GM12878 (cell line): ENCODE results near the gene MTERF1.

Experiments
- EP300 ChIP-seq, 2 experiments: fragments of 150-350 bp in 1 of 2; IDR thresholded peaks; 2 replicates each; pipeline ENCODE4 v1.6.1; 2011 to 2012; ENCODE audit warnings: low read depth in 2 of 2, low read length in 2 of 2, borderline replicate concordance in 1 of 2, improper control_type of control experiment in 1 of 2, inconsistent platforms in 1 of 2; ENCODE audit not compliant: control insufficient read depth in 1 of 2
- EZH2 ChIP-seq: IDR thresholded peaks from 2 replicates; pipeline ENCODE4 v1.6.1; 2012; ENCODE audit warnings: low read depth, mild to moderate bottlenecking, control low read depth, inconsistent platforms, low read length, borderline replicate concordance; ENCODE audit not compliant: control insufficient read depth
- POLR2A ChIP-seq: IDR thresholded peaks from 2 replicates; pipeline ENCODE4 v1.6.1; 2011; ENCODE audit warnings: low read depth, mild to moderate bottlenecking, low read length
- POLR2AphosphoS5 ChIP-seq: IDR thresholded peaks from 2 replicates; pipeline ENCODE4 v1.6.1; 2011; ENCODE audit warnings: mild to moderate bottlenecking, low read length, inconsistent platforms
- SMAD1 ChIP-seq: fragments of 450-650 bp; IDR thresholded peaks from 2 replicates; pipeline ENCODE4 v1.6.1; 2018; ENCODE audit warnings: mild to moderate bottlenecking, low read depth; ENCODE audit not compliant: partially characterized antibody
- TF ChIP-seq, protein P1 (sequence below): IDR thresholded peaks from 2 replicates; pipeline ENCODE4 v1.6.1; 2011; ENCODE audit warnings: low read depth, mild to moderate bottlenecking, low read length, moderate library complexity, borderline replicate concordance; ENCODE audit errors: extremely low read depth
- TF ChIP-seq, protein P2 (sequence below): IDR thresholded peaks from 2 replicates; pipeline ENCODE4 v1.6.1; 2011; ENCODE audit warnings: low read depth, low read length, improper control_type of control experiment, borderline replicate concordance
- TF ChIP-seq, protein P3 (sequence below), 3 experiments: IDR thresholded peaks in 2 of 3; conservative IDR thresholded peaks in 1 of 3; 2 replicates each; pipeline ENCODE4 v1.5.1; 2011; ENCODE audit warnings: low read depth in 3 of 3, low read length in 3 of 3, mild to moderate bottlenecking in 3 of 3, control low read depth in 2 of 3, moderate library complexity in 2 of 3, inconsistent platforms in 1 of 3, mixed read lengths in 1 of 3; ENCODE audit not compliant: control insufficient read depth in 2 of 3, insufficient read depth in 1 of 3; ENCODE audit errors: extremely low read depth in 1 of 3

DNA sequence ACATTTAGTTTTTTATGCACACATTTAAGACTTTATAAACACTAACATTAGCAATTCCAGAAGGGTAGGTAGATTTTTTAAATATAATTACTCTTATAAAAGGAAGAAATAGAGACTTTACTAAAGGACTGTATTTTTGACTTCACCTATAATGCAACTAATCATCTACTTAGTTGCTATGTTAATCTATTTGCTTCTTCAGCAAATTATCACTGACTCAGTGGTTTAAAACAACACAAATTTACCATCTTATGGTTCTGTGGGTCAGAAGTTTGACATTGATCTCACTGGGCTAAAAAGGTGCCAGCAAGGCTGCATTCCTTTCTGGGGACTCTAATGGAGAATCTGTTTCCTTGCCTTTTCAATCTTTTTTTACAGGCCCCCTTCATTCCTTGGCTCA is 7.6 kb downstream of the MTERF1 start:
- no peak for TF ChIP-seq POLR2A
- no peak for TF ChIP-seq EP300 (IDR thresholded peaks at IDR 0.05; ENCODE audit: borderline replicate concordance in 1 of 2, control insufficient read depth in 1 of 2, low read depth in 2 of 2, low read length in 2 of 2)
- TF ChIP-seq, protein P1, sequence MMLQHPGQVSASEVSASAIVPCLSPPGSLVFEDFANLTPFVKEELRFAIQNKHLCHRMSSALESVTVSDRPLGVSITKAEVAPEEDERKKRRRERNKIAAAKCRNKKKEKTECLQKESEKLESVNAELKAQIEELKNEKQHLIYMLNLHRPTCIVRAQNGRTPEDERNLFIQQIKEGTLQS, result no peak
- no peak for TF ChIP-seq SMAD1
- TF ChIP-seq EZH2, result no peak
- TF ChIP-seq, protein P2, sequence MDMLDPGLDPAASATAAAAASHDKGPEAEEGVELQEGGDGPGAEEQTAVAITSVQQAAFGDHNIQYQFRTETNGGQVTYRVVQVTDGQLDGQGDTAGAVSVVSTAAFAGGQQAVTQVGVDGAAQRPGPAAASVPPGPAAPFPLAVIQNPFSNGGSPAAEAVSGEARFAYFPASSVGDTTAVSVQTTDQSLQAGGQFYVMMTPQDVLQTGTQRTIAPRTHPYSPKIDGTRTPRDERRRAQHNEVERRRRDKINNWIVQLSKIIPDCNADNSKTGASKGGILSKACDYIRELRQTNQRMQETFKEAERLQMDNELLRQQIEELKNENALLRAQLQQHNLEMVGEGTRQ, result no peak
- TF ChIP-seq POLR2AphosphoS5, result no peak
- TF ChIP-seq, protein P3, sequence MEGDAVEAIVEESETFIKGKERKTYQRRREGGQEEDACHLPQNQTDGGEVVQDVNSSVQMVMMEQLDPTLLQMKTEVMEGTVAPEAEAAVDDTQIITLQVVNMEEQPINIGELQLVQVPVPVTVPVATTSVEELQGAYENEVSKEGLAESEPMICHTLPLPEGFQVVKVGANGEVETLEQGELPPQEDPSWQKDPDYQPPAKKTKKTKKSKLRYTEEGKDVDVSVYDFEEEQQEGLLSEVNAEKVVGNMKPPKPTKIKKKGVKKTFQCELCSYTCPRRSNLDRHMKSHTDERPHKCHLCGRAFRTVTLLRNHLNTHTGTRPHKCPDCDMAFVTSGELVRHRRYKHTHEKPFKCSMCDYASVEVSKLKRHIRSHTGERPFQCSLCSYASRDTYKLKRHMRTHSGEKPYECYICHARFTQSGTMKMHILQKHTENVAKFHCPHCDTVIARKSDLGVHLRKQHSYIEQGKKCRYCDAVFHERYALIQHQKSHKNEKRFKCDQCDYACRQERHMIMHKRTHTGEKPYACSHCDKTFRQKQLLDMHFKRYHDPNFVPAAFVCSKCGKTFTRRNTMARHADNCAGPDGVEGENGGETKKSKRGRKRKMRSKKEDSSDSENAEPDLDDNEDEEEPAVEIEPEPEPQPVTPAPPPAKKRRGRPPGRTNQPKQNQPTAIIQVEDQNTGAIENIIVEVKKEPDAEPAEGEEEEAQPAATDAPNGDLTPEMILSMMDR (IDR thresholded peaks at IDR 0.05 in 2 of 3, conservative IDR thresholded peaks at IDR 0.05 in 1 of 3; ENCODE audit: control insufficient read depth in 2 of 3, extremely low read depth in 1 of 3, insufficient read depth in 1 of 3, low read depth in 3 of 3, low read length in 3 of 3), result no peak
